ENCODE measurements around the gene KCNIP4.

GRCh38 chr4:20681271-20681670 lies 1267.3 kb downstream of the KCNIP4 start:
- TF ChIP-seq CTCF (IDR thresholded peaks at IDR 0.05): no peak
- no peak for TF ChIP-seq POLR2A (IDR thresholded peaks at IDR 0.05)
